ENCODE data around the gene FAM169A.

- TF ChIP-seq CTCF (IDR thresholded peaks at IDR 0.05) (no peak), POLR2A (IDR thresholded peaks at IDR 0.05) (no peak)
Measured at GRCh38 chr5:74765201-74765600, 101.0 kb downstream of the FAM169A start.

Data from adrenal gland (tissue), 5 donors.